Hepatocyte (in vitro differentiated cells): ENCODE measurements around the gene YBX3. TPM values are rescaled to one million over a fixed set of nuclear protein-coding genes. Genes with fewer than 3 reads are reported as not detected.

Experiments
- DNase-seq: peaks from one replicate; pipeline ENCODE4 v3.0.0-alpha.2; 2016; ENCODE audit warnings: low spot score
- H2AFZ ChIP-seq: fragments of 200-600 bp; sonication (generic); 2 replicates; pipeline ENCODE4 v1.6.0; 2016; ENCODE audit warnings: antibody characterized with exemption, mild to moderate bottlenecking
- H3K27ac ChIP-seq: fragments of 200-600 bp; sonication (generic); 2 replicates; pipeline ENCODE4 v1.5.1; 2016; ENCODE audit warnings: mild to moderate bottlenecking
- H3K27me3 ChIP-seq: fragments of 200-600 bp; sonication (generic); 2 replicates; pipeline ENCODE4 v1.6.1; 2016
- H3K36me3 ChIP-seq: fragments of 200-600 bp; sonication (generic); replicated peaks from 2 replicates; pipeline ENCODE4 v1.5.1; 2016; ENCODE audit warnings: low read depth; ENCODE audit not compliant: insufficient read depth
- H3K4me1 ChIP-seq: fragments of 200-600 bp; sonication (generic); 2 replicates; pipeline ENCODE4 v1.5.1; 2016; ENCODE audit warnings: mild to moderate bottlenecking, moderate library complexity; ENCODE audit not compliant: insufficient read depth
- H3K4me2 ChIP-seq: fragments of 200-600 bp; sonication (generic); 2 replicates; pipeline ENCODE4 v1.6.0; 2016
- H3K4me3 ChIP-seq: fragments of 200-600 bp; sonication (generic); 2 replicates; pipeline ENCODE4 v1.5.1; 2016; ENCODE audit warnings: mild to moderate bottlenecking
- H3K79me2 ChIP-seq: fragments of 200-600 bp; sonication (generic); 2 replicates; pipeline ENCODE4 v1.6.0; 2017; ENCODE audit warnings: mild to moderate bottlenecking
- H3K9me2 ChIP-seq: fragments of 200-600 bp; sonication (generic); replicated peaks from 2 replicates; pipeline ENCODE4 v1.6.0; 2017; ENCODE audit warnings: mild to moderate bottlenecking; ENCODE audit not compliant: insufficient read depth
- H3K9me3 ChIP-seq: fragments of 200-600 bp; sonication (generic); 2 replicates; pipeline ENCODE4 v1.5.1; 2016; ENCODE audit warnings: low read depth, mild to moderate bottlenecking
- H4K20me1 ChIP-seq: fragments of 200-600 bp; sonication (generic); 2 replicates; pipeline ENCODE4 v1.6.0; 2016; ENCODE audit warnings: mild to moderate bottlenecking; ENCODE audit not compliant: insufficient read depth, poor library complexity, severe bottlenecking
- EZH2 ChIP-seq: fragments of 200-600 bp; sonication (generic); IDR thresholded peaks from 2 replicates; pipeline ENCODE4 v1.6.1; 2016; ENCODE audit warnings: antibody characterized with exemption, mild to moderate bottlenecking, borderline replicate concordance
- EZH2phosphoT487 ChIP-seq: fragments of 200-600 bp; sonication (generic); IDR thresholded peaks from one replicate; pipeline ENCODE4 v1.6.1; 2018; ENCODE audit warnings: antibody characterized with exemption, mild to moderate bottlenecking, low read depth, moderate library complexity; ENCODE audit not compliant: unreplicated experiment, severe bottlenecking
- WGBS: methylation state at CpG from one replicate; pipeline ENCODE4 v1.1.6; 2016; ENCODE audit warnings: low lambda C conversion rate; ENCODE audit errors: missing lambda C conversion rate; 5-methylcytosine and 5-hydroxymethylcytosine counted together
- polyA plus RNA-seq: library from polyadenylated mRNA; unstranded; fragments of >200 nt; fragmentation: Nextera tagmentation; extraction: Ambion mirVana; gene quantifications from 2 replicates; pipeline ENCODE4 v1.2.1, GENCODE V29; 2016
- total RNA-seq: library from RNA; depleted of rRNA; stranded (reverse); fragments of >200 nt; gene quantifications from 2 replicates; pipeline ENCODE4 v1.2.3, GENCODE V29; 2014
- TF ChIP-seq, protein P1 (sequence below): fragments of 200-600 bp; sonication (generic); IDR thresholded peaks from 2 replicates; pipeline ENCODE4 v1.5.1; 2016; ENCODE audit warnings: antibody characterized with exemption, mild to moderate bottlenecking; ENCODE audit not compliant: poor library complexity

Gene YBX3
- 66.7 and 83.4 TPM in 2 replicates for total RNA-seq
- polyA plus RNA-seq = 218 and 237 TPM in 2 replicates

DNA sequence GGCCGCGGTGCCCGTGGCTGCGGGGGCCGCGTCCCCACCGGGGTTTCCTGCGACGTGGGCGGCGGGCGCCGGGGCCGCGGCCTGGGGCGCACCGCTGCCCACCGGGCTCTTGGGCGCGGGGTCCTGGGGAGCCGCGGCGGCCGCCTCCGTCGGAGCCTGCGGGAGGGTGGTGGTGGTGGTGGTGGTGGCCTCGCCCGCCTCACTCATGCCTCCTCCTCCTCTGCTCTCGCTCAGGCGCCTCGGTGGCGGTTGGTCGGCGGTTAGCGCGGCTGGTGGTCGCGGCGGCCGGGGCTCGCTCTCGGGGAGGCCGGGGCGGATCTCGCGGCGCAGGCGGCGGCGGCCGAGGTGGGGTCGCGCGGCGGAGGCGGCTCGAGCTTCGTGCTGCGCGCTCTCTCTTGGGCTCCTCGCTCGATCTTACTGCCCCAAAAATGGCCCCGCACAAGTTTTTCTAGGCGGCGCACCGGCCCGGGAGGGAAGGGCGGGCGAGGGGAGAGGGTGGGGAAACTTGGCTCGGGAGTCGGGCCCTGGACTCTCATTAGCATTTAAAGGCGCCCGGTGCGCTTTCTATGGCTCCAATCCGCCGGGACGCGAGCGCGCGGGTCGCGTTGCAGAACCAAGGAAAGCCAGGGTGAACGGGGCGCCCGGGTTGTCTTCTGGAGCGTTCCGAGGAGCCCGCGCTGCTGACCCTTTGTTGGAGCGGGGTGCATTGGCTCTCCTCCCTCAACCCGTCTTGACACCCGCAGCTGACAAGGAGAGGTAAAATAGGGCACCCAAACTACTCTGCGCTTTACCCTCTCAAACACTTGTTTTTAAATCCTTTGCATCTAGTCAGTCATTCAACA, at the start of gene YBX3:
Gene YBX3 (minus strand): TSS at position 419 of the 842 bp plus-strand sequence. CDS start 212 bp downstream, at position 207.
- peaks cover 35% of the 10 kb centered on the region for H3K79me2 ChIP-seq
- peak within 1 kb of the TSS; percentile 75 for H2AFZ ChIP-seq
- H4K20me1 ChIP-seq = peaks cover 15% of the 10 kb centered on the region
- 1% methylated on average over 41 of the region's 95 CpGs for WGBS
- H3K9me2 ChIP-seq = no peaks in the 10 kb centered on the region
- no peaks in the 10 kb centered on the region for H3K36me3 ChIP-seq
- DNase-seq = peak; percentile 91
- H3K9me3 ChIP-seq = no peaks in the 10 kb centered on the region
- TF ChIP-seq EZH2 = no peak
- TF ChIP-seq, protein P1, sequence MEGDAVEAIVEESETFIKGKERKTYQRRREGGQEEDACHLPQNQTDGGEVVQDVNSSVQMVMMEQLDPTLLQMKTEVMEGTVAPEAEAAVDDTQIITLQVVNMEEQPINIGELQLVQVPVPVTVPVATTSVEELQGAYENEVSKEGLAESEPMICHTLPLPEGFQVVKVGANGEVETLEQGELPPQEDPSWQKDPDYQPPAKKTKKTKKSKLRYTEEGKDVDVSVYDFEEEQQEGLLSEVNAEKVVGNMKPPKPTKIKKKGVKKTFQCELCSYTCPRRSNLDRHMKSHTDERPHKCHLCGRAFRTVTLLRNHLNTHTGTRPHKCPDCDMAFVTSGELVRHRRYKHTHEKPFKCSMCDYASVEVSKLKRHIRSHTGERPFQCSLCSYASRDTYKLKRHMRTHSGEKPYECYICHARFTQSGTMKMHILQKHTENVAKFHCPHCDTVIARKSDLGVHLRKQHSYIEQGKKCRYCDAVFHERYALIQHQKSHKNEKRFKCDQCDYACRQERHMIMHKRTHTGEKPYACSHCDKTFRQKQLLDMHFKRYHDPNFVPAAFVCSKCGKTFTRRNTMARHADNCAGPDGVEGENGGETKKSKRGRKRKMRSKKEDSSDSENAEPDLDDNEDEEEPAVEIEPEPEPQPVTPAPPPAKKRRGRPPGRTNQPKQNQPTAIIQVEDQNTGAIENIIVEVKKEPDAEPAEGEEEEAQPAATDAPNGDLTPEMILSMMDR = no peak
- TF ChIP-seq EZH2phosphoT487 = no peak
- peak within 1 kb of the TSS; percentile 88 for H3K4me2 ChIP-seq
- H3K4me1 ChIP-seq = peaks cover 10% of the 10 kb centered on the region
- H3K27me3 ChIP-seq = peaks cover 5% of the 10 kb centered on the region
- peak within 1 kb of the TSS; percentile 70 for H3K4me3 ChIP-seq
- peak within 1 kb of the TSS; percentile 98 for H3K27ac ChIP-seq

DNA sequence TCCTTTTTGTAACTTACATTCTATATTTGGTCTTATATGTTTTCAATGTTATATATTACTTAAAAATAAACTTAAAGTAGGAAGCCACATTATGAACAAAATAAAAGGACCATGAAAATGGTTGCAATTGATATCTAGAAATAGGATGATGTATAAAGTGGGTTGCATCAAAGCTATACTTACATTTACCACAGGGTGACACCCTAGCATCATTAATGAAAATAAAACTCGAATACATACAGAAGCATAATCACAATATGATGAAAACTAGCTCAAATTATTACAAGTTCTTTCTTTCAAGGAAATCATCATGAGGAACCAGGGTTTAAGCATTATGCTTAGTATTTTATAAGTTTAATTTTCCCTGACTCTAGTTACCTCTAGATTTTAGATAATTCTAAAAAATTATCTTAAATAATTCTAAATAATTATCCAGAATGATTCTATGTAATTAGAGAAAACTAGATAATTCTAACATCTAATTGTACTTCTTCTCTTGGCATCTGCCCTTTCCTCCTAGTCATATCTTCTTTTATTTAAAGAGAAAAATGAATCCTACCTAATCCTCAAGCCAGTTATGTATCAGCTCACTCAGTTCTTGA, 48.1 kb upstream of the YBX3 start:
- H3K27ac ChIP-seq = no peak overlapping the region

GRCh38 chr12:10759657-10760056, 36.5 kb upstream of the YBX3 start:
- WGBS = 50% methylated on average over 2 of the region's 2 CpGs
- no peaks in the 10 kb centered on the region for H4K20me1 ChIP-seq
- no peaks in the 10 kb centered on the region for H3K9me3 ChIP-seq
- no peak overlapping the region for H3K4me2 ChIP-seq
- no peaks in the 10 kb centered on the region for H3K9me2 ChIP-seq
- DNase-seq = no peak
- H3K36me3 ChIP-seq = no peaks in the 10 kb centered on the region
- no peak for TF ChIP-seq EZH2
- TF ChIP-seq EZH2phosphoT487 = no peak
- TF ChIP-seq, protein P1 = no peak
- no peak overlapping the region for H3K4me3 ChIP-seq
- H3K27ac ChIP-seq = no peak overlapping the region
- no peaks in the 10 kb centered on the region for H3K4me1 ChIP-seq
- no peak overlapping the region for H2AFZ ChIP-seq
- H3K27me3 ChIP-seq = peaks cover 11% of the 10 kb centered on the region
- no peaks in the 10 kb centered on the region for H3K79me2 ChIP-seq

More for the DNA sequence above, 48.1 kb upstream of the YBX3 start:
- no peak overlapping the region for H3K4me3 ChIP-seq
- no peaks in the 10 kb centered on the region for H3K9me2 ChIP-seq
- WGBS = 16% methylated on average over 1 of the region's 1 CpG
- H3K79me2 ChIP-seq = no peaks in the 10 kb centered on the region
- H2AFZ ChIP-seq = no peak overlapping the region
- H4K20me1 ChIP-seq = no peaks in the 10 kb centered on the region
- H3K4me1 ChIP-seq = no peaks in the 10 kb centered on the region
- DNase-seq = peak; percentile 32
- peaks cover 8% of the 10 kb centered on the region for H3K27me3 ChIP-seq
- H3K36me3 ChIP-seq = no peaks in the 10 kb centered on the region
- no peaks in the 10 kb centered on the region for H3K9me3 ChIP-seq
- TF ChIP-seq EZH2 = no peak
- no peak for TF ChIP-seq EZH2phosphoT487
- TF ChIP-seq, protein P1 = peak; percentile 80
- no peak overlapping the region for H3K4me2 ChIP-seq
